ENCODE data around the gene FHL2.

Gene FHL2

GRCh38 chr2:105398336-105399206 lies at the start of gene FHL2:
TSS of gene FHL2 (minus strand) at chr2:105399051. CDS start at chr2:105386516, 12,535 bp downstream.
- Histone ChIP-seq H3K27ac (no peak within 1 kb of the TSS), H3K4me1 (ENCODE audit: low read depth, poor library complexity, severe bottlenecking) (peaks cover 3% of the 10 kb centered on the region), H3K4me3 (IDR thresholded peaks at IDR 0.05; ENCODE audit: insufficient read depth, low read depth, low read length) (no peak within 1 kb of the TSS), H3K4me2 (peak within 1 kb of the TSS; percentile 76), H3K79me2 (ENCODE audit: insufficient read depth, low read depth) (no peaks in the 10 kb centered on the region), H4K20me1 (ENCODE audit: insufficient read depth) (no peaks in the 10 kb centered on the region), H3K36me3 (ENCODE audit: insufficient read depth) (no peaks in the 10 kb centered on the region), H2AFZ (ENCODE audit: low read depth) (peak within 1 kb of the TSS; percentile 96), H3K9ac (peak within 1 kb of the TSS; percentile 68; the same call in 1 of the 2 replicates), H3K27me3 (ENCODE audit: insufficient read depth, low read depth) (no peaks in the 10 kb centered on the region)
- TF ChIP-seq CTCF (conservative IDR thresholded peaks at IDR 0.05; ENCODE audit: low read depth, low read length), result no peak; the same call in 1 of the 2 replicates

- Histone ChIP-seq H3K36me3 (ENCODE audit: insufficient read depth) (no peaks in the 10 kb centered on the region), H3K4me3 (IDR thresholded peaks at IDR 0.05; ENCODE audit: insufficient read depth, low read depth, low read length) (no peak overlapping the region), H3K9ac (no peak overlapping the region), H3K79me2 (ENCODE audit: insufficient read depth, low read depth) (no peaks in the 10 kb centered on the region), H3K4me1 (ENCODE audit: low read depth, poor library complexity, severe bottlenecking) (no peaks in the 10 kb centered on the region), H2AFZ (ENCODE audit: low read depth) (no peak overlapping the region), H3K27ac (no peak overlapping the region), H4K20me1 (ENCODE audit: insufficient read depth) (no peaks in the 10 kb centered on the region), H3K27me3 (ENCODE audit: insufficient read depth, low read depth) (no peaks in the 10 kb centered on the region), H3K4me2 (no peak overlapping the region)
- TF ChIP-seq CTCF (conservative IDR thresholded peaks at IDR 0.05; ENCODE audit: low read depth, low read length), result no peak
These were observed 48.6 kb upstream of the FHL2 start for GRCh38 chr2:105447476-105447875.

- Histone ChIP-seq H3K4me2 (no peak overlapping the region), H3K36me3 (ENCODE audit: insufficient read depth) (no peaks in the 10 kb centered on the region), H2AFZ (ENCODE audit: low read depth) (no peak overlapping the region), H4K20me1 (ENCODE audit: insufficient read depth) (no peaks in the 10 kb centered on the region), H3K9ac (no peak overlapping the region), H3K79me2 (ENCODE audit: insufficient read depth, low read depth) (no peaks in the 10 kb centered on the region), H3K27ac (no peak overlapping the region), H3K27me3 (ENCODE audit: insufficient read depth, low read depth) (no peaks in the 10 kb centered on the region), H3K4me3 (IDR thresholded peaks at IDR 0.05; ENCODE audit: insufficient read depth, low read depth, low read length) (no peak overlapping the region), H3K4me1 (ENCODE audit: low read depth, poor library complexity, severe bottlenecking) (no peaks in the 10 kb centered on the region)
- TF ChIP-seq CTCF (conservative IDR thresholded peaks at IDR 0.05; ENCODE audit: low read depth, low read length), result no peak
These were observed 47.6 kb upstream of the FHL2 start for GRCh38 chr2:105446501-105446900.

GRCh38 chr2:105445976-105446375 lies 47.1 kb upstream of the FHL2 start:
- no peaks in the 10 kb centered on the region for H3K27me3 ChIP-seq (ENCODE audit: insufficient read depth, low read depth)
- H3K4me2 ChIP-seq, result no peak overlapping the region
- no peak overlapping the region for H3K27ac ChIP-seq
- no peak for TF ChIP-seq CTCF (conservative IDR thresholded peaks at IDR 0.05; ENCODE audit: low read depth, low read length)
- no peaks in the 10 kb centered on the region for H3K4me1 ChIP-seq (ENCODE audit: low read depth, poor library complexity, severe bottlenecking)
- no peaks in the 10 kb centered on the region for H3K79me2 ChIP-seq (ENCODE audit: insufficient read depth, low read depth)
- H3K36me3 ChIP-seq (ENCODE audit: insufficient read depth), result no peaks in the 10 kb centered on the region
- no peak overlapping the region for H3K9ac ChIP-seq
- H4K20me1 ChIP-seq (ENCODE audit: insufficient read depth), result no peaks in the 10 kb centered on the region
- no peak overlapping the region for H2AFZ ChIP-seq (ENCODE audit: low read depth)
- H3K4me3 ChIP-seq (IDR thresholded peaks at IDR 0.05; ENCODE audit: insufficient read depth, low read depth, low read length), result no peak overlapping the region
